Caco-2 (cell line): ENCODE data around the gene OSBPL6. TPM values are rescaled to one million over a fixed set of nuclear protein-coding genes. Genes with fewer than 3 reads are reported as not detected.

Experiments used
- BruUV-seq: library from RNA; stranded (reverse); fragments of 400-500 nt; replicated peaks from 2 replicates; lab custom pipeline; 2021; lab: Mats Ljungman, UMichigan
- CTCF ChIA-PET: fragments of 300-600 bp; sonication (Branson Sonifier 250); formaldehyde crosslinking; loops from one replicate; lab custom pipeline; 2022; ENCODE audit warnings: antibody characterized with exemption; lab: Charles Lee
- POLR2A ChIA-PET: fragments of 300-600 bp; sonication (Branson Sonifier 250); formaldehyde crosslinking; loops from one replicate; lab custom pipeline; 2022; ENCODE audit warnings: antibody characterized with exemption; lab: Charles Lee
- DNase-seq, 2 experiments: peaks; one replicate each; pipeline versions ENCODE4 v3.0.0 to v3.0.0-alpha.2; 2020 to 2022
- H3K27me3 ChIP-seq: replicated peaks from 2 replicates; pipeline ENCODE4 v1.6.0; 2011; ENCODE audit warnings: low read length; ENCODE audit not compliant: control insufficient read depth, insufficient read depth
- H3K36me3 ChIP-seq: 2 replicates; pipeline ENCODE4 v1.5.1; 2011; ENCODE audit warnings: low read length; ENCODE audit not compliant: control insufficient read depth, insufficient read depth
- H3K4me1 ChIP-seq: fragments of 250-450 bp; sonication (Bioruptor Pico); 2 replicates; pipeline ENCODE4 v1.5.1; 2020; ENCODE audit warnings: mild to moderate bottlenecking
- H3K4me3 ChIP-seq: 2 replicates; pipeline ENCODE4 v1.5.1; 2011; ENCODE audit warnings: low read depth, mild to moderate bottlenecking, control low read depth, low read length
- H3K9me3 ChIP-seq: fragments of 250-450 bp; sonication (Bioruptor Pico); 2 replicates; pipeline ENCODE4 v1.5.1; 2020; ENCODE audit warnings: mild to moderate bottlenecking, moderate library complexity
- H3K27ac Mint-ChIP-seq: one replicate; pipeline ENCODE4 v1.8.0; 2022; ENCODE audit warnings: mixed read lengths; ENCODE audit not compliant: unreplicated experiment
- H3K27me3 Mint-ChIP-seq: one replicate; pipeline ENCODE4 v1.8.0; 2022; ENCODE audit warnings: mixed read lengths; ENCODE audit not compliant: insufficient read depth, unreplicated experiment
- H3K36me3 Mint-ChIP-seq: one replicate; pipeline ENCODE4 v1.8.0; 2022; ENCODE audit warnings: mild to moderate bottlenecking, mixed read lengths; ENCODE audit not compliant: insufficient read depth, unreplicated experiment
- H3K4me1 Mint-ChIP-seq: one replicate; pipeline ENCODE4 v1.8.0; 2022; ENCODE audit warnings: low read depth, mixed read lengths; ENCODE audit not compliant: unreplicated experiment
- H3K4me3 Mint-ChIP-seq: one replicate; pipeline ENCODE4 v1.8.0; 2022; ENCODE audit warnings: mild to moderate bottlenecking, moderate library complexity, mixed read lengths; ENCODE audit not compliant: unreplicated experiment
- H3K9me3 Mint-ChIP-seq: one replicate; pipeline ENCODE4 v1.8.0; 2022; ENCODE audit warnings: mixed read lengths; ENCODE audit not compliant: unreplicated experiment
- intact Hi-C: fragments of 100-400 bp; cut with micrococcal nuclease; formaldehyde crosslinking; loops from one replicate; pipeline ENCODE4 v1.10.0; 2022; ENCODE audit not compliant: unreplicated experiment
- total RNA-seq: library from RNA; stranded (reverse); gene quantifications from 2 replicates; pipeline ENCODE4 v1.2.3, GENCODE V29; 2022
- TF ChIP-seq, protein P1 (sequence below), 2 experiments: fragments of 200-600 bp in 1 of 2; IDR thresholded peaks; 1 replicate in 1 of 2; 2 replicates in 1 of 2; pipeline versions ENCODE4 v1.5.1 to v1.8.0; 2011 to 2022; ENCODE audit warnings: antibody characterized with exemption in 1 of 2, control low read depth in 1 of 2, inconsistent platforms in 1 of 2, low read depth in 1 of 2, low read length in 1 of 2, mild to moderate bottlenecking in 1 of 2, moderate library complexity in 1 of 2; ENCODE audit not compliant: insufficient read depth in 1 of 2, severe bottlenecking in 1 of 2, unreplicated experiment in 1 of 2

Gene OSBPL6
- total RNA-seq, 1 experiment from 2014 or later: 1.5 TPM

DNA sequence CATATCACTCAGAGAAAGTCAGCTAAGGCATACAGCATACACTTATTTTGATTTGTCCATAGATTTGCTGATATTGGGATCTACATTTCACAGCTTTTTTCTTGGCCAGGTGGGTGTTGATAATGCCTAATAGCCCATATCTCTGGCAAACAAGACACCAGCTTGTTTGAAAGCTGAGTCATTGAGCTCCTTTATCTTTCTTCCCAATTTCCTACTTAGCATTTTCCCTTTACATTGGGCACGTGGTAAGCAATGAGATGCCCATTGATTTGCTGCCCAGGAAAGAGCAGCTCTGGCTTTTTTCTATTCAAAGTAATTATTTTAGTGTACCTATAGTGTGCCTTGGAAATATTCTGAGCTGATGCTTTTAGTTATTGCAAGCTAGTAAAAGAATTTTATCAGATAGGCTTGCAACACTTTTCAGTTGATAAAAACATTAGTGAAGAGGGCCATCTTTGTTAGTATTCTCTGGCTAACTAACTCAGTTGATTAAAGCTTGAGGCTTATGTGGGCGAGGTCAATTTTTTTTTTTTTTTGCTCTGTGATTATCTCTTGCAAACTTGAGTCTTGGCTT, 79.6 kb downstream of the OSBPL6 start:
- Mint-ChIP-seq H3K27me3 (no peaks in the 10 kb centered on the region), H3K9me3 (no peaks in the 10 kb centered on the region), H3K4me3 (no peak overlapping the region), H3K4me1 (peaks cover 9% of the 10 kb centered on the region), H3K36me3 (no peaks in the 10 kb centered on the region), H3K27ac (no peak overlapping the region)
- H3K9me3 ChIP-seq: no peaks in the 10 kb centered on the region
- no peak for DNase-seq
- H3K4me3 ChIP-seq: no peak overlapping the region
- no peaks in the 10 kb centered on the region for H3K27me3 ChIP-seq
- no peaks in the 10 kb centered on the region for H3K36me3 ChIP-seq
- TF ChIP-seq, protein P1, sequence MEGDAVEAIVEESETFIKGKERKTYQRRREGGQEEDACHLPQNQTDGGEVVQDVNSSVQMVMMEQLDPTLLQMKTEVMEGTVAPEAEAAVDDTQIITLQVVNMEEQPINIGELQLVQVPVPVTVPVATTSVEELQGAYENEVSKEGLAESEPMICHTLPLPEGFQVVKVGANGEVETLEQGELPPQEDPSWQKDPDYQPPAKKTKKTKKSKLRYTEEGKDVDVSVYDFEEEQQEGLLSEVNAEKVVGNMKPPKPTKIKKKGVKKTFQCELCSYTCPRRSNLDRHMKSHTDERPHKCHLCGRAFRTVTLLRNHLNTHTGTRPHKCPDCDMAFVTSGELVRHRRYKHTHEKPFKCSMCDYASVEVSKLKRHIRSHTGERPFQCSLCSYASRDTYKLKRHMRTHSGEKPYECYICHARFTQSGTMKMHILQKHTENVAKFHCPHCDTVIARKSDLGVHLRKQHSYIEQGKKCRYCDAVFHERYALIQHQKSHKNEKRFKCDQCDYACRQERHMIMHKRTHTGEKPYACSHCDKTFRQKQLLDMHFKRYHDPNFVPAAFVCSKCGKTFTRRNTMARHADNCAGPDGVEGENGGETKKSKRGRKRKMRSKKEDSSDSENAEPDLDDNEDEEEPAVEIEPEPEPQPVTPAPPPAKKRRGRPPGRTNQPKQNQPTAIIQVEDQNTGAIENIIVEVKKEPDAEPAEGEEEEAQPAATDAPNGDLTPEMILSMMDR (IDR thresholded peaks at IDR 0.05; ENCODE audit: insufficient read depth in 1 of 2, low read depth in 1 of 2, low read length in 1 of 2, severe bottlenecking in 1 of 2, unreplicated experiment in 1 of 2): no peak
- BruUV-seq: no TSS peak
- POLR2A ChIA-PET: no interaction called here
- intact Hi-C loops: no loop called here
- peaks cover 22% of the 10 kb centered on the region; the same call in 1 of the 2 replicates for H3K4me1 ChIP-seq
- CTCF ChIA-PET: interaction anchor here (0.6 kb wide), 1 partner anchor 8 kb away, joined by 3 read pairs; no protein-coding TSS in a partner anchor

DNA sequence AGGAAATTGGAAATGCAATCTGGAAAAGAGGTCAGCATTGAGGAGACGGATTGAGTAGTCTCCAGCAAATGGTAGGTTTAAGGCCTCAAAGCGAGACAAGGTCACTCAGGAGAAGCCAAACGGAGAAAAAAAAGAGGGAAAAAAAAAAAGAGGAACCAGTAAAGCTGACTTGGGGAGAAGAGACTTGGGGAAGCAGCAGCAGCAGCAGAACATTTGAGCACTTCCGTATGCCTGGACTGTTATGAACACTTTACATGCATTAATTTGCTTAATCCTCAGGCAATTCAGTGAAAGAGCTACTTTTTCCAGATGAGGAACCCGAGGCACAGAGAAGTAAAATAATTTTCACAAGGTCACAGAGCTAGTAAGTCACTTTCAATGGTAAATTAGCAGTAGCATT, 81.3 kb downstream of the OSBPL6 start:
- H3K9me3 Mint-ChIP-seq: no peaks in the 10 kb centered on the region
- Histone ChIP-seq H3K4me1 (peaks cover 33% of the 10 kb centered on the region), H3K27me3 (no peaks in the 10 kb centered on the region), H3K4me3 (no peak overlapping the region), H3K36me3 (no peaks in the 10 kb centered on the region), H3K9me3 (no peaks in the 10 kb centered on the region)
- DNase-seq: no peak
- no TSS peak for BruUV-seq
- H3K36me3 Mint-ChIP-seq: no peaks in the 10 kb centered on the region
- H3K27me3 Mint-ChIP-seq: no peaks in the 10 kb centered on the region
- H3K4me3 Mint-ChIP-seq: no peak overlapping the region
- no peak overlapping the region for H3K27ac Mint-ChIP-seq
- TF ChIP-seq, protein P1 (IDR thresholded peaks at IDR 0.05; ENCODE audit: insufficient read depth in 1 of 2, low read depth in 1 of 2, low read length in 1 of 2, severe bottlenecking in 1 of 2, unreplicated experiment in 1 of 2): no peak
- CTCF ChIA-PET: interaction anchor here (0.6 kb wide), 1 partner anchor 142 kb away, joined by 6 read pairs; no protein-coding TSS in a partner anchor
- POLR2A ChIA-PET: no interaction called here
- intact Hi-C loops: loop anchor here (5.0 kb wide), 1 partner anchor 83 kb away; the partner anchor contains the start of gene OSBPL6
- H3K4me1 Mint-ChIP-seq: peaks cover 9% of the 10 kb centered on the region

DNA sequence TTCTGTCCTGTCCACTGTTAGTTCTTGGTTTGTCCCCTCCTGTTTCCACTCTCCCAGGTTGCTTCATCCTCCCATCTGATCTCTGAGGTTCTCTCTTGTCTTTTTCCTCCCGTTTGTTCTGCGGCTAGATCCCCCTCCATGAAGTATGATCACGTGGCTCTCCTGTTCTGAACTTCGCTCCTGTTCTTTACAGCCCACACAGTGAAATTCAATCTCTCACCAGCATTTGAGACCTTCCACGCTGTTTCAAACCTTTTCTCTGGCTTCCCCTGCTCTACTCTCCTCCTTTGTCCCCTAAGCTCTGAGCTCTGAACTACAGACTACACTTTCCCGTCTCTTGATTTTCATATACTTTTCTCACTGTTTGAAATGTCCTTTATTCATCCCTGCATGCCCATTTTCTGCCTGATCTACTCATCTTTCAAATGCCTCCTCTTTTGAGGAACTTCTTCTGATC, 83.5 kb downstream of the OSBPL6 start:
- Mint-ChIP-seq H3K4me3 (peak overlapping the region; percentile 55), H3K27me3 (no peaks in the 10 kb centered on the region), H3K9me3 (no peaks in the 10 kb centered on the region), H3K27ac (peak overlapping the region; percentile 10), H3K36me3 (no peaks in the 10 kb centered on the region), H3K4me1 (peaks cover 11% of the 10 kb centered on the region)
- CTCF ChIA-PET: no interaction called here
- Histone ChIP-seq H3K27me3 (no peaks in the 10 kb centered on the region), H3K4me1 (peaks cover 44% of the 10 kb centered on the region), H3K4me3 (no peak overlapping the region), H3K36me3 (no peaks in the 10 kb centered on the region), H3K9me3 (no peaks in the 10 kb centered on the region)
- TF ChIP-seq, protein P1 (IDR thresholded peaks at IDR 0.05; ENCODE audit: insufficient read depth in 1 of 2, low read depth in 1 of 2, low read length in 1 of 2, severe bottlenecking in 1 of 2, unreplicated experiment in 1 of 2): no peak
- POLR2A ChIA-PET: no interaction called here
- intact Hi-C loops: loop anchor here (5.0 kb wide), 1 partner anchor 85 kb away; the partner anchor contains the start of gene OSBPL6
- peak; percentile 30 to 55 for DNase-seq
- BruUV-seq: no TSS peak
